ENCODE results near the gene HMBS.
A peak's percentile ranks its signal among the peaks of the same experiment; 100 is the strongest.
"Not testable (repeated sequence)": the region's sequence is repeated elsewhere in the genome, so short reads cannot be mapped to it uniquely, and the experiment has no call there.

Gene HMBS

GRCh38 chr11:119126675-119127268 is 42.1 kb downstream of the HMBS start:
- DNase-seq = no peak
- Mint-ChIP-seq H3K9me3 (no peaks in the 10 kb centered on the region), H3K4me3 (no peak overlapping the region), H3K4me1 (peaks cover 26% of the 10 kb centered on the region), H3K27me3 (ENCODE audit: low read depth, poor library complexity) (peaks cover 7% of the 10 kb centered on the region), H3K27ac (peak overlapping the region; percentile 78), H3K36me3 (ENCODE audit: low read depth) (peaks cover 60% of the 10 kb centered on the region)
- TF ChIP-seq, protein P1, sequence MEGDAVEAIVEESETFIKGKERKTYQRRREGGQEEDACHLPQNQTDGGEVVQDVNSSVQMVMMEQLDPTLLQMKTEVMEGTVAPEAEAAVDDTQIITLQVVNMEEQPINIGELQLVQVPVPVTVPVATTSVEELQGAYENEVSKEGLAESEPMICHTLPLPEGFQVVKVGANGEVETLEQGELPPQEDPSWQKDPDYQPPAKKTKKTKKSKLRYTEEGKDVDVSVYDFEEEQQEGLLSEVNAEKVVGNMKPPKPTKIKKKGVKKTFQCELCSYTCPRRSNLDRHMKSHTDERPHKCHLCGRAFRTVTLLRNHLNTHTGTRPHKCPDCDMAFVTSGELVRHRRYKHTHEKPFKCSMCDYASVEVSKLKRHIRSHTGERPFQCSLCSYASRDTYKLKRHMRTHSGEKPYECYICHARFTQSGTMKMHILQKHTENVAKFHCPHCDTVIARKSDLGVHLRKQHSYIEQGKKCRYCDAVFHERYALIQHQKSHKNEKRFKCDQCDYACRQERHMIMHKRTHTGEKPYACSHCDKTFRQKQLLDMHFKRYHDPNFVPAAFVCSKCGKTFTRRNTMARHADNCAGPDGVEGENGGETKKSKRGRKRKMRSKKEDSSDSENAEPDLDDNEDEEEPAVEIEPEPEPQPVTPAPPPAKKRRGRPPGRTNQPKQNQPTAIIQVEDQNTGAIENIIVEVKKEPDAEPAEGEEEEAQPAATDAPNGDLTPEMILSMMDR (IDR thresholded peaks at IDR 0.05) = no peak

DNA sequence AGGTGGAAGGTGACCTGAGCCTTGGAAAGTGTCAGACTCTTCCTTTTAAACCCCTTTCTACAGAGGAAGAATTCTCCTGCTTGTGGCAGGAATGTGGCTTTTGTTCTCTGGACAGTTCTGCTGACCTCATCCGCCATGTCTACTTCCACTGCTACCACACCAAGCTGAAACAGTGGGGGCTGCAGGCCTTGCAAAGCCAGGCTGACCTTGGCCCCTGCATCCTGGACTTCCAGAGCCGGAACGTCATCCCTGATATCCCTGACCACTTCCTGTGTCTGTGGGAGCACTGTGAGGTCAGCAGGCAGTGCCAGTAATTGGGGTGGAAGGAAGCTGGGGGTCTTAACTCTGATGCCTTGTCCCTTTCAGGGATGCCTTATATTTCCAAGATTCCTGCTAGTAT is 46.0 kb downstream of the HMBS start:
- Mint-ChIP-seq H3K27me3 (ENCODE audit: low read depth, poor library complexity) (peaks cover 3% of the 10 kb centered on the region), H3K36me3 (ENCODE audit: low read depth) (peaks cover 68% of the 10 kb centered on the region), H3K9me3 (no peaks in the 10 kb centered on the region), H3K4me3 (no peak overlapping the region), H3K27ac (peak overlapping the region; percentile 39), H3K4me1 (peaks cover 10% of the 10 kb centered on the region)
- TF ChIP-seq, protein P1 (IDR thresholded peaks at IDR 0.05) = no peak
- no peak for DNase-seq

DNA sequence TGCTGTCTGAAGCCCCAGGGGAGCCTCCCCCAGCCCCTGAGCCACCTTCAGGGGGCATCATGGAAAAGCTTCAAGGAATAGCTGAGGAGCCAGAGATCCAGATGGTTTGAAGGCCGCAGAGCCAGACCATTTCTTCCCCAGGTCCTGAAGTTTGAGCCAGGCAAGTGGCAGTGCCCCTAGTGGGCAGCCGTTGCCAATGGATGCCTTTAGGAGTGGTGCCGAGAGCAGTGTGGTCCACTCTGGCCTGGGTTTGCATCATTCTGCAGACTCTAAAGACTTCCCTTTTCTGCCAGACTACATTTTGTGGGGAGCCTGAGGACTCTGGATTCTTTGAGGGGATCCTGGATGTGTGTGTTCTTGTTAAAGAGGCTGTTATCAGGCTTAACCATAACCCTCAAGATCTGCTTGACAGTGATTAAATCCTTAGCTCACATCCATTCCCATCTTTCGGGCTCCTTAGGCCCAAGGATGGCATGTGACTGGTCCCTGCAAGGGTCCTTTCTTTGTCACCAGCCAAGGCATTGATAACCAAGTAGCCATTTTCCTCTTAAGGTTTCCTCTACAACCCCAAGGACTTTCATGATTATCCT is 49.8 kb downstream of the HMBS start:
- peaks cover 27% of the 10 kb centered on the region for H3K27me3 Mint-ChIP-seq (ENCODE audit: low read depth, poor library complexity)
- TF ChIP-seq, protein P1 (IDR thresholded peaks at IDR 0.05) = peak; percentile 43
- no peak for DNase-seq
- H3K27ac Mint-ChIP-seq = no peak overlapping the region
- H3K9me3 Mint-ChIP-seq = no peaks in the 10 kb centered on the region
- no peak overlapping the region for H3K4me3 Mint-ChIP-seq
- H3K36me3 Mint-ChIP-seq (ENCODE audit: low read depth) = peaks cover 45% of the 10 kb centered on the region
- no peaks in the 10 kb centered on the region for H3K4me1 Mint-ChIP-seq

GRCh38 chr11:119139276-119139675 is 54.6 kb downstream of the HMBS start:
- not testable (repeated sequence) for H3K9me3 Mint-ChIP-seq; H3K27ac Mint-ChIP-seq; DNase-seq; H3K4me3 Mint-ChIP-seq; H3K4me1 Mint-ChIP-seq; H3K36me3 Mint-ChIP-seq (ENCODE audit: low read depth)
- H3K27me3 Mint-ChIP-seq (ENCODE audit: low read depth, poor library complexity) = peaks cover 41% of the 10 kb centered on the region

Data from nephron progenitor cell (in vitro differentiated cells).